Measurements from ENCODE around the gene APOL2.

DNA sequence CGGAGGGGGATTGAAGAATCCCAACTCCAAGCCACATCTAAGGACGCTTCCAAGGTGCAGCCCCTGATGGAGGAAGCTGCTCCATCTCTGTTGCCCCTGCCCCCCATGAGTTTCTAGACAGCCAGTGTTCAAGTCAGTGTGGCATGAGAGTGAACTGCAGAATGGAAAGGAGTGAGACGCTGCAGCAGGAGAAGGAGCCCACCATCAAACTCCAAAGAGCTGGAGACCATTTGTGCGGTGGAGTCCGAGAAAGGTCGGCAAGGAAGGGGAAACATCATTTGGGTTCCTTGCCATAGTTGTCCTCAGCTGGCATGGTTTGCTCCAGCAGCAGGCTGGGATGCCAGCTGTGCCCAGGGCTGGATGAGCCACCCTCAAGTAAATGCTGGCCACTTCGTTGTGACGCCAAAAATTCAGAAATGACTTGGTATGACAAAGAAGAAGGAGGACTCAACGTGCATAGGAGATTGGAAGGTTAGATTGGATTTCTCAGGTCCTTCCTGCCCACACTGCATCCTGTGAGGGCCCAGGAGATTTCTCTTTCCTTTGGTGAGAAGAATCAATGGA lies 16.4 kb downstream of the APOL2 start:
- TF ChIP-seq, protein P1, sequence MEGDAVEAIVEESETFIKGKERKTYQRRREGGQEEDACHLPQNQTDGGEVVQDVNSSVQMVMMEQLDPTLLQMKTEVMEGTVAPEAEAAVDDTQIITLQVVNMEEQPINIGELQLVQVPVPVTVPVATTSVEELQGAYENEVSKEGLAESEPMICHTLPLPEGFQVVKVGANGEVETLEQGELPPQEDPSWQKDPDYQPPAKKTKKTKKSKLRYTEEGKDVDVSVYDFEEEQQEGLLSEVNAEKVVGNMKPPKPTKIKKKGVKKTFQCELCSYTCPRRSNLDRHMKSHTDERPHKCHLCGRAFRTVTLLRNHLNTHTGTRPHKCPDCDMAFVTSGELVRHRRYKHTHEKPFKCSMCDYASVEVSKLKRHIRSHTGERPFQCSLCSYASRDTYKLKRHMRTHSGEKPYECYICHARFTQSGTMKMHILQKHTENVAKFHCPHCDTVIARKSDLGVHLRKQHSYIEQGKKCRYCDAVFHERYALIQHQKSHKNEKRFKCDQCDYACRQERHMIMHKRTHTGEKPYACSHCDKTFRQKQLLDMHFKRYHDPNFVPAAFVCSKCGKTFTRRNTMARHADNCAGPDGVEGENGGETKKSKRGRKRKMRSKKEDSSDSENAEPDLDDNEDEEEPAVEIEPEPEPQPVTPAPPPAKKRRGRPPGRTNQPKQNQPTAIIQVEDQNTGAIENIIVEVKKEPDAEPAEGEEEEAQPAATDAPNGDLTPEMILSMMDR (conservative IDR thresholded peaks at IDR 0.05 in 1 of 2, IDR thresholded peaks at IDR 0.05 in 1 of 2; ENCODE audit: extremely low read depth in 1 of 2, insufficient read depth in 1 of 2, low read depth in 1 of 2, low read length in 2 of 2), result no peak
- TF ChIP-seq EZH2 (IDR thresholded peaks at IDR 0.05; ENCODE audit: borderline replicate concordance, low read length), result no peak

Measured in mammary epithelial cell (primary cell).